Measurements from ENCODE around the gene SPAG8.

Gene SPAG8

GRCh38 chr9:35767458-35767857 is 44.6 kb downstream of the SPAG8 start:
- H3K27ac ChIP-seq, result no peak overlapping the region
- no peak for DNase-seq (ENCODE audit: low spot score)
- TF ChIP-seq, protein P1, sequence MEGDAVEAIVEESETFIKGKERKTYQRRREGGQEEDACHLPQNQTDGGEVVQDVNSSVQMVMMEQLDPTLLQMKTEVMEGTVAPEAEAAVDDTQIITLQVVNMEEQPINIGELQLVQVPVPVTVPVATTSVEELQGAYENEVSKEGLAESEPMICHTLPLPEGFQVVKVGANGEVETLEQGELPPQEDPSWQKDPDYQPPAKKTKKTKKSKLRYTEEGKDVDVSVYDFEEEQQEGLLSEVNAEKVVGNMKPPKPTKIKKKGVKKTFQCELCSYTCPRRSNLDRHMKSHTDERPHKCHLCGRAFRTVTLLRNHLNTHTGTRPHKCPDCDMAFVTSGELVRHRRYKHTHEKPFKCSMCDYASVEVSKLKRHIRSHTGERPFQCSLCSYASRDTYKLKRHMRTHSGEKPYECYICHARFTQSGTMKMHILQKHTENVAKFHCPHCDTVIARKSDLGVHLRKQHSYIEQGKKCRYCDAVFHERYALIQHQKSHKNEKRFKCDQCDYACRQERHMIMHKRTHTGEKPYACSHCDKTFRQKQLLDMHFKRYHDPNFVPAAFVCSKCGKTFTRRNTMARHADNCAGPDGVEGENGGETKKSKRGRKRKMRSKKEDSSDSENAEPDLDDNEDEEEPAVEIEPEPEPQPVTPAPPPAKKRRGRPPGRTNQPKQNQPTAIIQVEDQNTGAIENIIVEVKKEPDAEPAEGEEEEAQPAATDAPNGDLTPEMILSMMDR (conservative IDR thresholded peaks at IDR 0.05; ENCODE audit: low read depth), result no peak
- CTCF ChIA-PET, result interaction anchor here (0.7 kb wide), 1 partner anchor 135 kb away, joined by 3 read pairs; no protein-coding TSS in a partner anchor
- POLR2A ChIA-PET (ENCODE audit: low non-redundant PET), result no interaction called here

DNA sequence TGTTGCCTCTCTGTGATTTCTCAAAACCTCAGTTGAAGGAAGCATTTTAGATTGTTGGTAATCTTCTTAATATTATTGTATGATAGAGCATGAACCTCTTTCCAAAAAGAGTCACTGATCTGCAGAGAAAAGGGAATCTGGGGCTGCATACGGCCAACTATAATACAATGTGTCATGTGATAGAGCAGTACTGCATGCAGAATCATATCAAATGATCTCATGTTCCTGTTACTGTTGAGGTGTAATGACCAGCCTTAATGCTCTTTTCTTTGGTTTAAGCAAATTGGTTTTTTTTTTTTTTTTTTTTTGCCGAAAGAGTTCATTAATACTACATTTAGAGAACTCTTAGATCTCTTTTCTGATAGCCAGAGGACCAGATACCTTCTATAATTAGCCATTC is 45.1 kb downstream of the SPAG8 start:
- POLR2A ChIA-PET (ENCODE audit: low non-redundant PET), result no interaction called here
- H3K27ac ChIP-seq, result no peak overlapping the region
- CTCF ChIA-PET, result no interaction called here
- TF ChIP-seq, protein P1 (conservative IDR thresholded peaks at IDR 0.05; ENCODE audit: low read depth), result no peak
- DNase-seq (ENCODE audit: low spot score), result no peak

GRCh38 chr9:35763803-35764202 is 48.3 kb downstream of the SPAG8 start:
- H3K27ac ChIP-seq, result no peak overlapping the region
- DNase-seq (ENCODE audit: low spot score), result no peak
- CTCF ChIA-PET, result no interaction called here
- TF ChIP-seq, protein P1 (conservative IDR thresholded peaks at IDR 0.05; ENCODE audit: low read depth), result no peak
- POLR2A ChIA-PET (ENCODE audit: low non-redundant PET), result no interaction called here

DNA sequence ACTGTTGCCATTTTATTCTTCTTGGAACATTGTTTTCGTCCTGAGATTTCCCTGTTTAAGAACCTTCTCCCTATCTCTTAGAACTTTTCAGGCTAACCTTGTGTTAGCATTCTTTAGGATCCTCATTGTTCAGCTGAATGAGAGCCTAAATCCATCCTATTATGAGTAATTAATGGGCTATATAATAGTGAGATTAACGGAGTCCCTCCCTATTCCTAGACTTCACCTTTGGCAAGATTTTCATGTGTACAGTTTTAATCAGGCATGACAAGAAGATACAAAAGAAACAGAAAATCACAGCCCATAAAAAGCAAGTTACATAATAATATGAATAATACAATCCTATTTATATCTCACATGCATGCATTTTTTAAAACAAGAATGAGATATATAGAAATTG is 48.9 kb downstream of the SPAG8 start:
- H3K27ac ChIP-seq, result no peak overlapping the region
- ChIA-PET POLR2A (ENCODE audit: low non-redundant PET) (no interaction called here), CTCF (interaction anchor here (0.6 kb wide), 1 partner anchor 10 kb away, joined by 3 read pairs; no protein-coding TSS in a partner anchor)
- TF ChIP-seq, protein P1 (conservative IDR thresholded peaks at IDR 0.05; ENCODE audit: low read depth), result no peak
- no peak for DNase-seq (ENCODE audit: low spot score)

DNA sequence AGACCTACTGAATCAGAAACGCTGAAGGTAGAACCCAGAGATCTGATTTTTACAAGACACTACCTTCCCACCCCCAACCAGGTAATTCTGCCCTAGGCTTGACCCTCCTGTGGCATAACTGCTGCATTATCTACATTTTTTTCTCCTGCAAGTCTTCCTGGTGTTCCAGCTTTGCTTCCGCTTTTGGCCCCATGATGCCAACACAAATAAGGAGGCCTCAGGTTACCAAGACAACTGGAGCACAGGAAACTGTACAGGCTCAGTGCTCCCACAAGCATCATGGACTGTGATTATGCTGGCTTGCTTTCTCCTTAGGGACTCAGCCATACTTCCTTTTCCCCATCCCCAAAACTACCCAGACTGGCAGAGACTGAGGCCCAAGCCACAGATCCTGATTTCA is 51.4 kb downstream of the SPAG8 start:
- CTCF ChIA-PET, result interaction anchor here (0.9 kb wide), 1 partner anchor 22 kb away, joined by 3 read pairs; no protein-coding TSS in a partner anchor
- TF ChIP-seq, protein P1 (conservative IDR thresholded peaks at IDR 0.05; ENCODE audit: low read depth), result no peak
- no peak for DNase-seq (ENCODE audit: low spot score)
- POLR2A ChIA-PET (ENCODE audit: low non-redundant PET), result interaction anchor here (0.6 kb wide), 1 partner anchor 11 kb away, joined by 3 read pairs; no protein-coding TSS in a partner anchor
- H3K27ac ChIP-seq, result no peak overlapping the region

DNA sequence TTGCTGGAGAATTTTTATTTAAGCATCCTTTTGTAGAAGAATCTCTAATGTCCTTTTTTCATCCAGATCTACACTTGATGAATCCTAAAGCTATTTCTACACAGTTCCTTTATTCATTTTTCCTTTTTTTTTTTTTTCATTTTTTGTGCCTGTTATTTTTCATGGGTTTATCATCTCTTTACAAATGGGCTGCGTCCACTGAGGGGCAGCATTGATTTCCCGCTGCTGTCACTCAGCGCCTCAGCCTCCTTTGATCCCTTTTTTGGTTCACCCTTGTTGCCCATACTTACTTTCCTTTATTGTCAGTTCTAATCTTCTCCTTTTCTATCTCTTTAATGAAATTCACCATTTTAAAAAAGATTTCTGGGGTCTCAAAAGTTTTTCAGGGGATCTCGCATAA is 52.3 kb downstream of the SPAG8 start:
- no peak overlapping the region for H3K27ac ChIP-seq
- ChIA-PET CTCF (interaction anchor here (0.7 kb wide), 1 partner anchor 68 kb away, joined by 4 read pairs; no protein-coding TSS in a partner anchor), POLR2A (ENCODE audit: low non-redundant PET) (interaction anchor here (0.7 kb wide), 1 partner anchor 10 kb away, joined by 7 read pairs; the partner anchor contains the start of gene RGP1)
- no peak for DNase-seq (ENCODE audit: low spot score)
- TF ChIP-seq, protein P1 (conservative IDR thresholded peaks at IDR 0.05; ENCODE audit: low read depth), result no peak
